BJ (cell line): ENCODE measurements around the gene ATPAF2. TPM values are rescaled to one million over a fixed set of nuclear protein-coding genes. Genes with fewer than 3 reads are reported as not detected.

Source experiments
- CTCF ChIA-PET: fragments of 350-600 bp; formaldehyde crosslinking; extraction: SDS; loops from one replicate; lab custom pipeline; 2021; ENCODE audit warnings: antibody characterized with exemption, inconsistent platforms; lab: Yijun Ruan, JAX
- POLR2A ChIA-PET: fragments of 300-600 bp; sonication (Branson Sonifier 250); formaldehyde crosslinking; extraction: SDS; loops from one replicate; lab custom pipeline; 2021; ENCODE audit warnings: antibody characterized with exemption; lab: Charles Lee
- DNase-seq: peaks from one replicate; pipeline ENCODE4 v3.0.0-alpha.2; 2011; ENCODE audit warnings: low read depth
- H3K27me3 ChIP-seq: 2 replicates; pipeline ENCODE4 v1.6.0; 2011; ENCODE audit warnings: low read length; ENCODE audit not compliant: control insufficient read depth, insufficient read depth
- H3K36me3 ChIP-seq: 2 replicates; pipeline ENCODE4 v1.5.1; 2011; ENCODE audit warnings: low read length; ENCODE audit not compliant: control insufficient read depth, insufficient read depth
- H3K4me3 ChIP-seq: 2 replicates; pipeline ENCODE4 v1.5.1; 2011; ENCODE audit warnings: low read depth, mild to moderate bottlenecking, control low read depth, low read length
- polyA plus RNA-seq: library from polyadenylated mRNA; depleted of rRNA; stranded (reverse); fragments of >200 nt; gene quantifications from 2 replicates; pipeline ENCODE4 v1.2.3, GENCODE V29; 2011
- TF ChIP-seq, protein P1 (sequence below): IDR thresholded peaks from 2 replicates; pipeline ENCODE4 v1.5.1; 2011; ENCODE audit warnings: low read depth, mild to moderate bottlenecking, control low read depth, inconsistent platforms, low read length, moderate library complexity; ENCODE audit not compliant: insufficient read depth

The ATPAF2 gene
- polyA plus RNA-seq, 1 experiment = 17.4 TPM

DNA sequence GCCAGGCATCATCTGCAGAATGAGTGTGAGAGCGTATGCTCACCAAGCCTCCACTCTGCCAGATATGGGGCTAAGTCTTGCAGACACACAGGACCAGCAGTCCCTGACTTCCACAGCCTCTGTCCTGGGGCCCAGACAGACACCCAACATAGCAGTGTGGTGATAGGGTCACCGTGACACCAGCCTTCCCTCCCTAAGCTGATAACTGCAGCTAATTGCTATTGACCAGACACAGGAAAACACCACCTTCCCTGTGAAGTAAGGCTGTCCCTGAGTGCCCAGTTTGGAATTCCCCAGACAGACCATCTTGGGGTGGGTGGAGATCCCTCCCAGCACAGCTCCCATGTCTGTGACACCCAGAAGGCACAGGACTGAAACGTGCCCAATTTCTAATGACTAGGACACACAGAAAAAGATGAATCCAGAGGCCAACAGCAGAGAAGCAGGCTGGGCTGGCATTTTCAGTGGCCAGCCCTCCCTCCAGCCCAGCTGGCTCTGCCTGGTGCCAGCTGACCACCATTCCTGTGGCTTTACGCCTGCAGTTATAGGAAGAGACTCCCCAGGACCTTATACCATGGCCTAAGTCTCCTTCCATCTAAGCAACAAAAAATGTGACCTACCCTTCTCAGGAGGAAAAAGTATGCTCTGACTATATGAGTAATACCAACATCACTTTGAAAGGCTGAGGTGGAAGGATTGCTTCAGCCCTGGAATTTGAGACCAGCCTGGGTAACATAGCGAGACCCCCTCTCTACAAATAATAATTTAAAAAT lies 30.3 kb downstream of the ATPAF2 start:
- POLR2A ChIA-PET = interaction anchor here (0.6 kb wide), 1 partner anchor 88 kb away, joined by 6 read pairs; no protein-coding TSS in a partner anchor
- peaks cover 2% of the 10 kb centered on the region; the same call in 1 of the 2 replicates for H3K36me3 ChIP-seq
- no peak overlapping the region for H3K4me3 ChIP-seq
- peak; percentile 20 for DNase-seq
- CTCF ChIA-PET = interaction anchor here (0.7 to 1.1 kb wide), 3 partner anchors 13 to 118 kb away, joined by 3 to 4 read pairs (median 3); no protein-coding TSS in a partner anchor
- TF ChIP-seq, protein P1, sequence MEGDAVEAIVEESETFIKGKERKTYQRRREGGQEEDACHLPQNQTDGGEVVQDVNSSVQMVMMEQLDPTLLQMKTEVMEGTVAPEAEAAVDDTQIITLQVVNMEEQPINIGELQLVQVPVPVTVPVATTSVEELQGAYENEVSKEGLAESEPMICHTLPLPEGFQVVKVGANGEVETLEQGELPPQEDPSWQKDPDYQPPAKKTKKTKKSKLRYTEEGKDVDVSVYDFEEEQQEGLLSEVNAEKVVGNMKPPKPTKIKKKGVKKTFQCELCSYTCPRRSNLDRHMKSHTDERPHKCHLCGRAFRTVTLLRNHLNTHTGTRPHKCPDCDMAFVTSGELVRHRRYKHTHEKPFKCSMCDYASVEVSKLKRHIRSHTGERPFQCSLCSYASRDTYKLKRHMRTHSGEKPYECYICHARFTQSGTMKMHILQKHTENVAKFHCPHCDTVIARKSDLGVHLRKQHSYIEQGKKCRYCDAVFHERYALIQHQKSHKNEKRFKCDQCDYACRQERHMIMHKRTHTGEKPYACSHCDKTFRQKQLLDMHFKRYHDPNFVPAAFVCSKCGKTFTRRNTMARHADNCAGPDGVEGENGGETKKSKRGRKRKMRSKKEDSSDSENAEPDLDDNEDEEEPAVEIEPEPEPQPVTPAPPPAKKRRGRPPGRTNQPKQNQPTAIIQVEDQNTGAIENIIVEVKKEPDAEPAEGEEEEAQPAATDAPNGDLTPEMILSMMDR = no peak
- no peaks in the 10 kb centered on the region for H3K27me3 ChIP-seq

DNA sequence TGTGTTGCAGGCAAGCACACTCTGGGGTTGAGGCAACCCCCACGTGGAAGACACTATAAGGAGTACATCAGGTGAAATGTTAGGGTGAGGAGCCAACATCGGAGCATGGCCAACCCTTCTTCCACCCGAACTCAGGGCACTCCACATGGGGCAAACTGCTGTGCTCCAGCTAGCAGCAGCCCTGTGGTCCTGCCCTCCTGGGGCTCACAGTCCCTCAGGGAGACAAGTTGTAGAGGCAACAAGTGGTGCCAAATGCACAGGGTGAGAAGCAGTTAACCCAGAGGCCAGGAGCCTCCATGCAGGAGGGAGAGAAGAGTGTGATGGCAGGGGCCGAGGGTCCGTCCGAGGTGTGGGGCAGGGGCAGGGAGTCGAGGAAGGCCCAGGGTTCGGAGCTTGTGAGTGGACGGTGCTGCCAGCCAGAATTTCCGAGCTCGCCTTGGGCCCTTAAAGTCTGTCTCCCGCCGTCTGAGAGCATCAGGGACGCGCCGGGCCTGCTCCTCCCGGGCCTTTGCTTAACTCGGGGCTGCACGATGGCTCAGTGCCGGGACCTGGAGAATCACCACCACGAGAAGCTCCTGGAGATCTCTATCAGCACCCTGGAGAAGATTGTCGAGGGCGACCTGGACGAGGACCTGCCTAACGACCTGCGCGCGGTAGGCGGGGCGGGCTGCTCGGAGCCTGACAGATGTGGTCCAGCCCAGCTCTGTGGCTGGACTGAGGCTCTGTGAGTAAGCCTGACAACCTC lies 32.3 kb downstream of the ATPAF2 start:
- TF ChIP-seq, protein P1 = no peak
- no peak for DNase-seq
- H3K4me3 ChIP-seq = no peak overlapping the region
- POLR2A ChIA-PET = no interaction called here
- H3K36me3 ChIP-seq = peaks cover 2% of the 10 kb centered on the region; the same call in 1 of the 2 replicates
- H3K27me3 ChIP-seq = no peaks in the 10 kb centered on the region
- CTCF ChIA-PET = no interaction called here

DNA sequence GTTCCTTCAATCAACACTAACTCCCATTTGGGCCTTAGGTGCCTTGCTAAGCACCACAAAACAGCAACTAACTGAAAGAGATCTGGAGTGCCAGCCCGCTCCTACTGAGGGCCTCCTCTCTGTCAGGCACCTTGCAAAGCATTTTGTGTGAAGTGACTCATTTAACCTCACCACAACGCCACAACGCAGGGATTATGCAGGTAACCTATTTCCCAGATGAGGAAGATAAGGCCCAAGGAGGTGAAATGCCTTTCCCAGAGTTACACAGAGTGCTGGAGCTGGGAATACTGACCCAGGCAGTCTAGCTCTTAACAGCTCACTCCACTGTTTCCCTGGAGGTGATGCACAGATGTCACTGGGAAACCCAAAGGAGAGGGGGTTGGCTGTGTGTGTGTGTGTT lies 33.5 kb downstream of the ATPAF2 start:
- Histone ChIP-seq H3K4me3 (no peak overlapping the region), H3K36me3 (0 out of 2 replicates have a peak, but pooled peaks cover 2% of the 10 kb centered on the region), H3K27me3 (no peaks in the 10 kb centered on the region)
- CTCF ChIA-PET = interaction anchor here (0.9 kb wide), 1 partner anchor 29 kb away, joined by 4 read pairs; no protein-coding TSS in a partner anchor
- TF ChIP-seq, protein P1 = no peak
- POLR2A ChIA-PET = no interaction called here
- no peak for DNase-seq

DNA sequence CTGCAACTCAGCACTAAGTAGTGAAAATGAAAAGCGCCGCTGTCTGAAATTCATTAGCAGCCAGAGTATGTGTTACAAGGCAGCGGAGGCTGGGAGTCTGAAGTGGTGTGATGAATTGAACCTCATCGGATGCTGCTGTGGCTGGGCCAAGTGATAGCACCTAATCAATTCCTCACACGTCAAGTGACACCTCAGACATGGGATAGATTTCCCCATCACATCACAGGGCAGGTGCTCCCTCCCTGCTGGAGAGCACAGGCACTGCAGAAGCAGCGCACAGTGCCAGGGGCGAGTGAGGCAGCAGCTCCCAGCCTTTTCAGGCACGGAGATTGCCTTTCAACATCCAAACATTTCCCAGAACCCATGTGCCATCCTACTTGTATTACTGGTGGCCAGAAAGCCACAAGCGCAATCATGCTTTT lies 34.1 kb downstream of the ATPAF2 start:
- H3K27me3 ChIP-seq = no peaks in the 10 kb centered on the region
- ChIA-PET POLR2A (no interaction called here), CTCF (interaction anchor here (0.9 to 1.5 kb wide), 2 partner anchors 11 to 29 kb away, joined by 4 read pairs; no protein-coding TSS in a partner anchor)
- no peaks in the 10 kb centered on the region for H3K36me3 ChIP-seq
- TF ChIP-seq, protein P1 = peak; percentile 10; the same call in 1 of the 2 replicates
- no peak for DNase-seq
- no peak overlapping the region for H3K4me3 ChIP-seq

DNA sequence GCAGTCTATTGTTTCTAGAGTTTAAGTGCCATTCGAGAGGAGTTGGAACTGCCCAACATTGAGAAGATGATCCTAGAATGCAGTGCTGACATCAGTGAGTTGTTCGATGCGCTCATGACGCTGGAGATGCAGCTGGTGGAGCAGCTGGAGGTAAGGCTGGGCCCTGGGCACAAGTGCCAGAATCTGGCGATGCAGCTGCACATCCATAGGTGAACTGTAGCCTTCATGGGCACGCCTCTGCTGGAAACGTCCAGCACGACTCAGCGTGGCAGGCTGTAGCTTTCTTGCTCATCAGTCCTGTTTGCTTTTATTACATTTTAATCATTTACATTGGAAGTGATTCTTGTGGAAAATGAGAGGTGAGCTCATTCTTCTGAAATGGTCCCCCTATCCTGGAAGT lies 34.6 kb downstream of the ATPAF2 start:
- ChIA-PET POLR2A (no interaction called here), CTCF (interaction anchor here (1.5 kb wide), 1 partner anchor 11 kb away, joined by 4 read pairs; no protein-coding TSS in a partner anchor)
- DNase-seq = no peak
- Histone ChIP-seq H3K27me3 (no peaks in the 10 kb centered on the region), H3K4me3 (no peak overlapping the region), H3K36me3 (no peaks in the 10 kb centered on the region)
- TF ChIP-seq, protein P1 = no peak
